Measurements from ENCODE around the gene GALNTL6.
"Not testable (repeated sequence)": the region's sequence is repeated elsewhere in the genome, so short reads cannot be mapped to it uniquely, and the experiment has no call there.

GALNTL6 gene

GRCh38 chr4:172411149-172411548 is 597.9 kb downstream of the GALNTL6 start:
- DNase-seq = peak in 1 of 2 experiments; percentile 56

- DNase-seq = no peak
These were observed 599.8 kb downstream of the GALNTL6 start for GRCh38 chr4:172412851-172413580.

GRCh38 chr4:172428979-172429378 is 615.8 kb downstream of the GALNTL6 start:
- not testable (repeated sequence) for DNase-seq

GRCh38 chr4:172480471-172480870 is 667.3 kb downstream of the GALNTL6 start:
- no peak for DNase-seq

GRCh38 chr4:172481802-172482508 is 668.8 kb downstream of the GALNTL6 start:
- no peak for DNase-seq

- no peak for DNase-seq
These were observed 671.8 kb downstream of the GALNTL6 start for GRCh38 chr4:172485007-172485406.

- DNase-seq = no peak
These were observed 673.3 kb downstream of the GALNTL6 start for GRCh38 chr4:172486531-172486930.

- DNase-seq = no peak
These were observed 676.7 kb downstream of the GALNTL6 start for GRCh38 chr4:172489861-172490260.

- no peak for DNase-seq
These were observed 682.6 kb downstream of the GALNTL6 start for GRCh38 chr4:172495769-172496168.

- DNase-seq = no peak
These were observed 684.1 kb downstream of the GALNTL6 start for GRCh38 chr4:172497321-172497720.

GRCh38 chr4:172514011-172514410 is 700.8 kb downstream of the GALNTL6 start:
- DNase-seq = no peak

- no peak for DNase-seq
These were observed 701.6 kb downstream of the GALNTL6 start for GRCh38 chr4:172514801-172515200.

- DNase-seq = no peak
These were observed 702.2 kb downstream of the GALNTL6 start for GRCh38 chr4:172515266-172515879.

- no peak for DNase-seq
These were observed 704.2 kb downstream of the GALNTL6 start for GRCh38 chr4:172517391-172517790.

- DNase-seq = no peak
These were observed 708.0 kb downstream of the GALNTL6 start for GRCh38 chr4:172521248-172521647.

GRCh38 chr4:172521680-172522079 is 708.5 kb downstream of the GALNTL6 start:
- DNase-seq = no peak

GRCh38 chr4:172543249-172543648 is 730.0 kb downstream of the GALNTL6 start:
- DNase-seq = no peak

GRCh38 chr4:172546782-172547181 is 733.6 kb downstream of the GALNTL6 start:
- DNase-seq = no peak

- no peak for DNase-seq
These were observed 734.5 kb downstream of the GALNTL6 start for GRCh38 chr4:172547724-172548123.

GRCh38 chr4:172553216-172553615 is 740.0 kb downstream of the GALNTL6 start:
- no peak for DNase-seq

- DNase-seq = no peak
These were observed 741.4 kb downstream of the GALNTL6 start for GRCh38 chr4:172554588-172554987.

- DNase-seq = no peak
These were observed 742.5 kb downstream of the GALNTL6 start for GRCh38 chr4:172555725-172556124.

- no peak for DNase-seq
These were observed 760.7 kb downstream of the GALNTL6 start for GRCh38 chr4:172573899-172574298.

- no peak for DNase-seq
These were observed 765.5 kb downstream of the GALNTL6 start for GRCh38 chr4:172578712-172579111.
